Stimulated activated CD8-positive, alpha-beta memory T cell treated with anti-CD3 and anti-CD28 coated beads, Interleukin-15, amount 100 ng/mL, for 48 hours (primary cell): ENCODE measurements around the gene BBS4.

Experiments
- DNase-seq, 2 donors: peaks; one replicate each; pipeline ENCODE4 v3.0.0-alpha.2; 2020; ENCODE audit warnings: low read depth in 2 of 2

BBS4 gene

GRCh38 chr15:72760590-72761260 is 74.7 kb downstream of the BBS4 start:
- no peak for DNase-seq

- no peak for DNase-seq
Observed at GRCh38 chr15:72764656-72765055, 78.6 kb downstream of the BBS4 start.

- no peak for DNase-seq
Observed at GRCh38 chr15:72766025-72766424, 80.0 kb downstream of the BBS4 start.

- no peak for DNase-seq
Observed at GRCh38 chr15:72766780-72767179, 80.8 kb downstream of the BBS4 start.

- DNase-seq, result no peak
Observed at GRCh38 chr15:72770673-72771328, 84.8 kb downstream of the BBS4 start.

GRCh38 chr15:72771329-72771725 is 85.3 kb downstream of the BBS4 start:
- no peak for DNase-seq

GRCh38 chr15:72774696-72775383 is 88.8 kb downstream of the BBS4 start:
- no peak for DNase-seq

GRCh38 chr15:72778796-72779195 is 92.8 kb downstream of the BBS4 start:
- DNase-seq, result no peak

GRCh38 chr15:72781631-72782030 is 95.6 kb downstream of the BBS4 start:
- no peak for DNase-seq

- DNase-seq, result no peak
Observed at GRCh38 chr15:72782274-72783003, 96.4 kb downstream of the BBS4 start.

GRCh38 chr15:72783004-72783639 is 97.1 kb downstream of the BBS4 start:
- DNase-seq, result no peak

GRCh38 chr15:72783640-72784455 is 97.8 kb downstream of the BBS4 start, which contains the start of gene ADPGK:
Gene ADPGK (minus strand): TSS chr15:72783758. CDS start chr15:72783691, 67 bp downstream.
- DNase-seq, result peak; percentile 89 to 92

- no peak for DNase-seq
Observed at GRCh38 chr15:72784456-72784876, 98.5 kb downstream of the BBS4 start.

GRCh38 chr15:72785432-72785831 is 99.4 kb downstream of the BBS4 start:
- DNase-seq, result peak; percentile 59 to 65

GRCh38 chr15:72785841-72786240 is 99.8 kb downstream of the BBS4 start:
- DNase-seq, result no peak

- DNase-seq, result no peak
Observed at GRCh38 chr15:72786242-72786641, 100.2 kb downstream of the BBS4 start.

- DNase-seq, result no peak
Observed at GRCh38 chr15:72786676-72787345, 100.8 kb downstream of the BBS4 start.

- DNase-seq, result no peak
Observed at GRCh38 chr15:72787526-72787925, 101.5 kb downstream of the BBS4 start.
